ENCODE measurements around the gene MRPS27.

The MRPS27 gene

GRCh38 chr5:72231991-72232703 lies 87.9 kb downstream of the MRPS27 start:
- H3K4me3 ChIP-seq (ENCODE audit: low read depth, low read length): peak overlapping the region; percentile 14
- no peak for TF ChIP-seq MYC (IDR thresholded peaks at IDR 0.05; ENCODE audit: low read depth, low read length)
- TF ChIP-seq, protein P1, sequence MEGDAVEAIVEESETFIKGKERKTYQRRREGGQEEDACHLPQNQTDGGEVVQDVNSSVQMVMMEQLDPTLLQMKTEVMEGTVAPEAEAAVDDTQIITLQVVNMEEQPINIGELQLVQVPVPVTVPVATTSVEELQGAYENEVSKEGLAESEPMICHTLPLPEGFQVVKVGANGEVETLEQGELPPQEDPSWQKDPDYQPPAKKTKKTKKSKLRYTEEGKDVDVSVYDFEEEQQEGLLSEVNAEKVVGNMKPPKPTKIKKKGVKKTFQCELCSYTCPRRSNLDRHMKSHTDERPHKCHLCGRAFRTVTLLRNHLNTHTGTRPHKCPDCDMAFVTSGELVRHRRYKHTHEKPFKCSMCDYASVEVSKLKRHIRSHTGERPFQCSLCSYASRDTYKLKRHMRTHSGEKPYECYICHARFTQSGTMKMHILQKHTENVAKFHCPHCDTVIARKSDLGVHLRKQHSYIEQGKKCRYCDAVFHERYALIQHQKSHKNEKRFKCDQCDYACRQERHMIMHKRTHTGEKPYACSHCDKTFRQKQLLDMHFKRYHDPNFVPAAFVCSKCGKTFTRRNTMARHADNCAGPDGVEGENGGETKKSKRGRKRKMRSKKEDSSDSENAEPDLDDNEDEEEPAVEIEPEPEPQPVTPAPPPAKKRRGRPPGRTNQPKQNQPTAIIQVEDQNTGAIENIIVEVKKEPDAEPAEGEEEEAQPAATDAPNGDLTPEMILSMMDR (IDR thresholded peaks at IDR 0.05; ENCODE audit: low read depth, low read length): no peak
- no peak for TF ChIP-seq POLR2A (IDR thresholded peaks at IDR 0.05; ENCODE audit: extremely low read depth, insufficient read length)
- TF ChIP-seq, protein P2, sequence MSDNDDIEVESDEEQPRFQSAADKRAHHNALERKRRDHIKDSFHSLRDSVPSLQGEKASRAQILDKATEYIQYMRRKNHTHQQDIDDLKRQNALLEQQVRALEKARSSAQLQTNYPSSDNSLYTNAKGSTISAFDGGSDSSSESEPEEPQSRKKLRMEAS (IDR thresholded peaks at IDR 0.05; ENCODE audit: low read depth, low read length): no peak
- DNase-seq (ENCODE audit: low read depth): peak; percentile 87

GRCh38 chr5:72228960-72229359 lies 91.1 kb downstream of the MRPS27 start:
- H3K4me3 ChIP-seq (ENCODE audit: low read depth, low read length): no peak overlapping the region
- TF ChIP-seq, protein P1 (IDR thresholded peaks at IDR 0.05; ENCODE audit: low read depth, low read length): no peak
- TF ChIP-seq MYC (IDR thresholded peaks at IDR 0.05; ENCODE audit: low read depth, low read length): no peak
- TF ChIP-seq, protein P2 (IDR thresholded peaks at IDR 0.05; ENCODE audit: low read depth, low read length): no peak
- no peak for TF ChIP-seq POLR2A (IDR thresholded peaks at IDR 0.05; ENCODE audit: extremely low read depth, insufficient read length)
- DNase-seq (ENCODE audit: low read depth): peak; percentile 32

GRCh38 chr5:72226950-72227349 lies 93.1 kb downstream of the MRPS27 start:
- no peak overlapping the region for H3K4me3 ChIP-seq (ENCODE audit: low read depth, low read length)
- no peak for DNase-seq (ENCODE audit: low read depth)
- TF ChIP-seq POLR2A (IDR thresholded peaks at IDR 0.05; ENCODE audit: extremely low read depth, insufficient read length) (no peak), MYC (IDR thresholded peaks at IDR 0.05; ENCODE audit: low read depth, low read length) (no peak)
- TF ChIP-seq, protein P2 (IDR thresholded peaks at IDR 0.05; ENCODE audit: low read depth, low read length): no peak
- TF ChIP-seq, protein P1 (IDR thresholded peaks at IDR 0.05; ENCODE audit: low read depth, low read length): no peak

DNA sequence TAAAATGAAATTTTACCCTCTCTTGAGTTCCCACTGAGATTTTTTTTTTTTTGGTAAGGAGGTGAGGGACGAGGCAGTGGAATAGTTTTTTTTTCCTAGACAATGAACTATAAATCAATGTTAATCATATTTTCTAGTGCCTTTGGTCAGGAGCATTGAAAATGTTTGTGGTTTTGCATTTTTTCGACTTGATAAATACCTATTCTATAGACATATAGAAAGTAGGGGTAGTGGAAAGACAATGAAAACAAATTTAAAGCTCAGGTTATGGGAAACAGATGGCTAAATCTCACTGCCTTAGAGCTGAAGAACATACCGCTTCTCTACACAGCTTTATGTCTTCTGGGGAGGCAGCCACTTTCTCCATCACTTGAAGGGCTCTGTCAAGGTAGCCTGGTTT lies 94.3 kb downstream of the MRPS27 start:
- TF ChIP-seq POLR2A (IDR thresholded peaks at IDR 0.05; ENCODE audit: extremely low read depth, insufficient read length): no peak
- TF ChIP-seq, protein P1 (IDR thresholded peaks at IDR 0.05; ENCODE audit: low read depth, low read length): no peak
- TF ChIP-seq, protein P2 (IDR thresholded peaks at IDR 0.05; ENCODE audit: low read depth, low read length): no peak
- TF ChIP-seq MYC (IDR thresholded peaks at IDR 0.05; ENCODE audit: low read depth, low read length): no peak
- no peak overlapping the region for H3K4me3 ChIP-seq (ENCODE audit: low read depth, low read length)
- no peak for DNase-seq (ENCODE audit: low read depth)

DNA sequence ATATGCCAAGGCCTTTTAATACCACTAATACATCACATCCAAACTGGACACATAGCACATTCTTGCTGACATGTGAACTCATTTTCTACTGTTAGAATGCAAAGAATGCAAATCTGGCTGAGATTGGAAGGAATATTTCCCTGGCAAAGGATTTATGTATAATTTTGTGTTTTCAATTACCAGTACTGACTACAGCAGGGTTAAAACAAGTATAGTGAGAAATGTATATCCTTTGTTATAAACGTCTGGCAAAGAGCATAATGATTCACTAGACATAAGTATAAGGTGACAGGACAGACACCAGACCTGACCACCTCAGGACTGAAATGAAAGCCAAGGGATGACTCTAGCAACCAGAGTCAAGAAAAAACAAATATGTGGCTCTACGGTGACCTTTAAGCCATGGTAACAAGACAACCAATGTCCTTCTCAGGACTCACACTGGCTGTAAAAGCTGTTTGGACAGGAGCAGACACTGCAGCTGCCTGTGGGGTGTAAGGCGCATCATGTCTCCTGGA lies 95.0 kb downstream of the MRPS27 start:
- TF ChIP-seq, protein P2 (IDR thresholded peaks at IDR 0.05; ENCODE audit: low read depth, low read length): no peak
- DNase-seq (ENCODE audit: low read depth): no peak
- H3K4me3 ChIP-seq (ENCODE audit: low read depth, low read length): no peak overlapping the region

GRCh38 chr5:72223371-72223770 lies 96.7 kb downstream of the MRPS27 start:
- DNase-seq (ENCODE audit: low read depth): no peak
- no peak for TF ChIP-seq POLR2A (IDR thresholded peaks at IDR 0.05; ENCODE audit: extremely low read depth, insufficient read length)
- H3K4me3 ChIP-seq (ENCODE audit: low read depth, low read length): no peak overlapping the region
